SJCRH30 (cell line): ENCODE measurements around the gene CDRT15. TPM values are rescaled to one million over a fixed set of nuclear protein-coding genes. Genes with fewer than 3 reads are reported as not detected.

Experiments used
- total RNA-seq: library from RNA; depleted of rRNA; stranded (reverse); fragments of >200 nt; shearing (Covaris generic); gene quantifications from 2 replicates; pipeline ENCODE4 v1.2.3, GENCODE V29; 2014; rRNA removed

Gene CDRT15
- total RNA-seq, 1 experiment from 2014 or later: 0.36 TPM

Other genes with a start within 250 kb of the CDRT15 start
- 93.7 and 105 TPM in 2 replicates for gene COX10, start 167.4 kb downstream of the CDRT15 start, total RNA-seq
- gene HS3ST3B1, start 64.2 kb upstream of the CDRT15 start, total RNA-seq: 41.5 and 44.8 TPM in 2 replicates